Activated T-helper 1 cell treated with Interleukin-2 at 50 U/mL for 16 hours (primary cell): ENCODE measurements around the gene ITPR3.
"Not testable (repeated sequence)": the region's sequence is repeated elsewhere in the genome, so short reads cannot be mapped to it uniquely, and the experiment has no call there.

Source experiments
- DNase-seq: peaks from one replicate; pipeline ENCODE4 v3.0.0-alpha.2; 2020; ENCODE audit warnings: low read depth

ITPR3 gene

DNA sequence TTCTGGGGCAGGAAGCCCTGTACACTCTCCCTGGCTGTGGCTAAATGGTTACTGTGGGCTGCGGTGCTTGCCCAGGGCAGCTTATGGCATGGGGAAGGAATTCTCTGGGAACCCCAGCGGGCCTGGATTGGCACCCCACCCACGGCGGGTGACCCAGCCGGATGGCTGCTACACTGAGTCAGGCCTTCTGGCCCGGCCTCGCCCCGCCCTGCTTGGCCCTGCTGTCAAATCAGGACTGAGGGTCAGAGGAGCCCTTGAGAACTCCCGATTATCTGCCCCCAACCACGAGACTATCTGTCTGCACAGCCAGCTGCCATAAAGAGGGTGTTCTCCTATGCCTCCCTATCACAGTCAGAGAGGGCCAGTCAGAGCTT is 7.3 kb upstream of the ITPR3 start:
- no peak for DNase-seq

DNA sequence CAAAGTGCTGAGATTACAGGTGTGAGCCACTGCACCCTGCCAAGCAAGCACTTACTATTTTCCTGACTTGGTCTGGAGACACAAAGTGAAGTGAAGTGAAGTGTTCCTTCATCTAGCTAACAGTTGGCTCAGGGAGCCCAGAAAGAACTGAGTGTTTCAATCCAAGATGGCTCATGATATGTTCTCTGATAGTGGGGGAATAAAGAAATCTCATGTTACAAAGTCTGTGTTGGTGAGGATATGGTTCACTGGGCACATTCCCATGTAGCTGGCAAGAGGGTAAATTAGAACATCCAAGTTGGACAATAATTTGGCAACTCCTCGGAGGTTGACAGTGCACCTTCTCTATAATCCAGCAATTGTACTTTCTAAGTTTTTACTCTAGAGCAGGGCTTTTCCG is 5.0 kb upstream of the ITPR3 start:
- DNase-seq: no peak

DNA sequence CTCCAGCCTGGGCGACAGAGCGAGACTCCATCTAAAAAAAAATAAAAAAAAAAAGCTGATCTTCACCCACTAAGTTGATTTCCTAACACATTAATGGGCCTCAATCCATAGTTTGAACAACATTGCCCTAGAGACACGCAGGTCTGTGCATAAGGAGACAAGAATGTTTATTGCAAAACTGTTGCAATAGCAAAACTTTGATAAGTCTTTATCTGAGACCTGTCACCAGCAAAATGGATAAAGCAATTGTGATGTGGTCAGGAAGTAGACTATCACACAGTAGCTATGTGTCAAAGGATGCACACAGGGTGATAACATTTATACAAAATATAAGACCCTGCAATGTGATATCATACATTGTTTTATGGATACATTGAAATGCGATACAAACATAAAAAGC is 4.2 kb upstream of the ITPR3 start:
- no peak for DNase-seq

GRCh38 chr6:33619166-33619840 is 1.8 kb upstream of the ITPR3 start:
- no peak for DNase-seq

- peak; percentile 11 for DNase-seq
Measured at GRCh38 chr6:33620158-33620855, 815 bp upstream of the ITPR3 start.

DNA sequence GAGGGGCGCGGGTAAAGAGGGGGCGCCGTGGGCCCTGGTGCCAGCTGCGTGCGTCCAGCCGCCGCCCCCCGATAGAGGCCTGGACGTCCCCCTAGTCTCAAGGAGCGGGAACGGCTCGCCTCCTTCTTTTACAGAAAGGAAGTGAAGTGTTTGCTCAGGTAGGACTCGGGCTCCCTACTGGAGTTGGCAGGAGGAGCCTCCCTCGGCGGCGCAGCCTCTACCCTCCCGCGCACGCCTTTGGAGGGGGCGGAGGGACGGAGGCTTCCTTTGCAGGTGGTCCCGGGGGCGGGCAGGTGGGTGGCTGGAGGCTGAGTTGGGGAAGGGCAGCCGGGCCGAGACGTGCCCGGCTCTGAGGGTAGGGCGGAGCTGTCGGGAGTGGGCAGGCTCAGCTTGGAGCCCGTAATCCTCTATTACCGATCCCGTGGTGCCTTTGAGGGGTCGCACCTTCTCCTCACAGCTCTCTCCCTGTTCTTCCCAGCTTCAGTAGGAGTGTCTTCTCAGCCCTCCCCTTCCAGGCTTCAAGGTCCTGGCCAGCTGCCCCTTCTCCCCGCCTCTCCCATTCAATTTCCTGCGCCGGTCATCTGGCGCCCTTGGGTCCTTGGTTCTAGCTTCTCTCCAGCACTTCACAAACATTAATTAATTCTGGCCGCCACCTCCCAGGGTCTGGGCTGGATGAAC is 728 bp downstream of the ITPR3 start:
- peak; percentile 24 for DNase-seq

DNA sequence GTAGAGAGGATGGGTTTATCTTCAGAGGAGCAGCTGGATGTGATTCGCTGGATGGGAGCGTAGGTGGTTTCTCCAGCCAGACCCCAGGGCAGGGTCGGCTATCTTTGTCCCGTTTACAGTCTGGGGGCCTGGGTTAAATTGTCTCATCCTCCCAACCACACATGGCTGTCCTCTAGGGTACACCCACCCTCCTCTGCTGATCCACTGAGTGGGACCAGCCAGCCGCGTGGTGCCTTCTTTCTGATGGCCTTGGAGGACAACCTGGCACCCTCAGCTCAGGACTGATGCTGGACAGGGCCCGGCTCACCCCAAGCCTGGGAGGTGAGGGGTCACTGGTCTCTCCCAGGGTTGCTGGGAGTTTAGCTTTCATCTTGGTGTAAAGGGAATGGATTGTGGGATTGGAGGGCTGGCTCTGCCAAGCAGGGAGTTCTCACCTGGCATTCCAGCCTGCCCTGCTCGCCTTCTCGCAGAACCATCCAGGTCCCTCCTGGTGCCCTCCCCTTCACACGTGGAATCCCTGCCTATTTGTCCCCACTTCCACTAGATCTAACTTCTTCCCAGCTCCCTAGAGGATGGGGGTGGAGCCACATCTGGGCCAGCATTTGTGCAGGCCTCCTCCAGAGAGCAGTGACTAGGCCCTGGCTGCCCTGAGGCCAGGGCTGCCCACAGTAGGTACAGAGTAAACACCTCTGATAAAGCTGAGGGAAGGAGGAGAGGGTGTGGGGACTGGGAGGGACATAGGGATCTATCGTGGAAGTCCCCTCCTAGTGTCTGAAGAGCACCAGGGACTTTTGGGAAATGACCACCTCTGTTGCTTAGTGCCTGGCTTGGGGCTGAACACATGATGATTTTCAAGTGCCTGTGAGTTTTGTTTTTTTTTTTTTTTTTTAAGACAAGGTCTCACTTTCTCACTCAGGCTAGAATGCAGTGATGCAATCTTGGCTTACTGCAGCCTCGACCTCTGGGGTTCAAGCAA is 1.6 kb downstream of the ITPR3 start:
- DNase-seq: no peak

DNA sequence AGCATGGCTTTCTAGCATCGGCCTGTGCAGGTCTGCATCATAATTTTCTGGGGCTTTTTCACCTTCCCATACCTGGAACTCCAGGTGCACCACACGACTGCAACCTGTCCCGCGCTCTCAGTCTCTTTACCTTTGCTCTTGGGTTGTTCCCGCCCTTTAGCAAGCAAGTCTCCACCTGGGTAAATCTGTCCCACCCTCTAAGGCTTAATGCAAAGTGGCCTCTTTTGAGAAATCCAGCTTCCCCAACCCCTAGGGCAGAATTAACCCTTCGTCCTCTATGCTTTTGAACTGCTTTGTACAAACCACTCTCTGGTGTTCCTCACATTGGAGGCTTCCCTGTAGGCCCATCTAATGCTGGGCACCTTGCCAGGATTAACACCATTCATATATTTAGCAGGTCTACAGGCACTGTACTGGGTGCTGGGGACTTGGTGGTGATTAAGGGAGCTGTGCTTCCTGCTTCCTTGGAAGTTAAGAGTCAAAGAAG is 2.8 kb downstream of the ITPR3 start:
- no peak for DNase-seq

DNA sequence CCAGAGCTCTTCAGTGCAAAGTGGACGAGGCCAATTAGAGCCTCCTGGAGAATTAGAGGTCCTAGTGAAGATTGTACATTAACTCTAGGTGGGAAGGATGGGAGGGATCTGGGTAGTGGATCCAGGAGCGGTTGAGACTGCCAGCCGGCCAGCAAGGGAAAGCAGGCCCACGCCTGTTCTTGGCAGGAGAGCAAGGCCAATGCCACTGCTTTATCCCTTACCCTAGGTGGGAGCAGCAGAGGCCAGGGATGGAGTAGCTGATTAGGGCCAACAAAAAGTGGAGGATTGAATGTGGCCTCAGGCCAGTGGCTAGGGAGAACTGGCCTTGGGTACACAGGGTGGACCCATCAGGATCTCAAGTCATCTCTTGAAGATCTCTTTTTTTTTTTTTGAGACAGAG is 3.7 kb downstream of the ITPR3 start:
- DNase-seq: no peak

DNA sequence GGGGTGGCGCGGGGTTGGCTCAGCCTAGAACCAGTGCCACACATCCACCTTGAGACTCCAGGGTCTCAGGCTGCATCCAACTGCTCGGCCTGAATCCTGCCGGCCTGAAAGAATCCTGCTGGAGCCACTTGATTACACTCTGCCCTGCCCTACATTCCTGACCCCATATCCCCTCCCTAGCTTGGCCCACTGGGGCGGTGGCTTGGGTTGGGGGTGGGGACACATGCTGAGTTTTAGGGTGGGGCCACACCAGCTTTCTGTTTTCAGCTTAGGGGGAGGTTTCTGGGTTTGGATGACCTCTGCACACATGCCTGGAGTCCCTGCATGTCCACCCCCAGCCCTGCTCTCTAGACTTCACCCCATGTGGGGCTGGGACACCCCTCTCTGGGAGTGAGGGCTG is 6.8 kb downstream of the ITPR3 start:
- DNase-seq: no peak

DNA sequence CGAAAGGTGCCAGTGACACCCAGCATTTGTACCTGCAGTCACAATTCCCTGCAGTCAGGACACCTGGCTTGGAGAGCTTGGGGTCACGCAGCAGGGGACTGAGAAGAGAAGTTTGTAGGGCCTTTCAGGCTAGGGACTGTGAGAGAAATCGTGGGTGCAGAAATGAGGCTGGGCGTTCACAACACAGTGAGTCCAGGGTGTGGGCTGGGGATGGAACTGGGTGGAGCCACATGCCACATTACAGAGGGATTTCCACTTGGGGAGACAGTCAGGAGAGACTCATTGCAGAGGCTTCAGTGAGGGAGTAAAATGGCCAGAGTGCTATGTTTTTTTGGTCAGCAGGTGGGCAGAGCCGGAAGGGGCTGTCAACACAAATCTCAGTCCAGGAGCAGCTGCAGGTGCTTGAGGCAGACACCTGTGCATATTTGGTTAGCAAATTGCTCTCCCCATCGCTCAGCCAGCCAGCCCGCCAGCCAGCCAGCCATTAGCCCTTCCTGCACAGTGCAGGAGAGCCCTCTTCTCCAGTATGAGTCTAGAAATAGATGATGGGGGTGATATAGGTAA is 7.4 kb downstream of the ITPR3 start:
- DNase-seq: no peak

GRCh38 chr6:33630014-33630413 is 8.9 kb downstream of the ITPR3 start:
- no peak for DNase-seq

- DNase-seq: not testable (repeated sequence)
Measured at GRCh38 chr6:33631521-33631920, 10.4 kb downstream of the ITPR3 start.

DNA sequence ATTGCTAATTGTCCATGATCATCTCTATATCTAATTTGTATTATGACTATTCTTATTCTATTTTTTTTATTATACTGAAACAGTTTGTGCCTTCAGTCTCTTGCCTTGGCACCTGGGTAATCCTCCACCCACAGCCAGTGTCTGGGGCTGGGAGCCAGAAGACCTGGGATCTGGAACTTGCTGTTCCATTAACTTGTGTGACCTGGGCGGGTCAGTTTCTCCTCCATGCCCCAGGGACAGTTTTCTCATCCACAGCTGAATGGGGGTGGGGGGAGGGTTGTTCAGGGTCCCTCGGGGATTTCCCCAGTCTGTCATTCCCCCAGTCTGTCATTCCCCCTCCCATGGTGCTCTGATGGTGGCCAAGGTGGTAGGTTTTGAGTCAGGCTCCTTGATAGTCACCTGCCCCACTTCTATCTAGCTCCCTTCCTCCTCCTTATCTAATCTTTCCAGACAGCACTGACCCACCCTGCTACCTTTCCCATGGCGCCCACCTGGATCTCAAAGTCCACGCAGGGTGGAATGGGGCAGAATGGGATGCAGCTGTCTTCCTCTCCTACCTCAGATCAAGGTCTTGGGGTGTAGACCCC is 10.9 kb downstream of the ITPR3 start:
- DNase-seq: no peak

DNA sequence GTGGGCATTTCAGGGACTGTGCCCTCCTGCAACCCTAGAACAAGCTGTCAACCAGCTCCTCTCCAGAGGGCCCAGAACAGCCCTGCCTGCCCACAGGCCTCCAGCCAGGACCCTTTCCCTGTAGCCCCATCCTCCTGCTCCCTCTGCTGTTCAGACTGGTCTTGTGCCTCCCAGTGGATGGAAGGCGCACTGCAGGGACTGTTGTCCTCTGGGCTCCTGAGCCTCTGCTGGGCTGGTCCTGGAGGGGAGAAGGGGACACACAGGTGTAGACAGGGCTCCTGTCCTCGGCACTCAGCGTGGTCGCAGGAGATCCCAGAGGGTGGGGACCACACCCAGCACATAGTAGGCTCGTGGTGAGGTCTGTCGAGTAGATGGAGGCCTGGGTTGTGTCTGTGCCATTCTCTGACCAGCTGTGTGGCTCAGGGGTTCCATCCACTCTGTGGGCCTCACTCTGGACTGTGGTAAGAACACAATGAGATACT is 11.5 kb downstream of the ITPR3 start:
- DNase-seq: peak; percentile 22

GRCh38 chr6:33633084-33633461 is 12.0 kb downstream of the ITPR3 start:
- DNase-seq: no peak

DNA sequence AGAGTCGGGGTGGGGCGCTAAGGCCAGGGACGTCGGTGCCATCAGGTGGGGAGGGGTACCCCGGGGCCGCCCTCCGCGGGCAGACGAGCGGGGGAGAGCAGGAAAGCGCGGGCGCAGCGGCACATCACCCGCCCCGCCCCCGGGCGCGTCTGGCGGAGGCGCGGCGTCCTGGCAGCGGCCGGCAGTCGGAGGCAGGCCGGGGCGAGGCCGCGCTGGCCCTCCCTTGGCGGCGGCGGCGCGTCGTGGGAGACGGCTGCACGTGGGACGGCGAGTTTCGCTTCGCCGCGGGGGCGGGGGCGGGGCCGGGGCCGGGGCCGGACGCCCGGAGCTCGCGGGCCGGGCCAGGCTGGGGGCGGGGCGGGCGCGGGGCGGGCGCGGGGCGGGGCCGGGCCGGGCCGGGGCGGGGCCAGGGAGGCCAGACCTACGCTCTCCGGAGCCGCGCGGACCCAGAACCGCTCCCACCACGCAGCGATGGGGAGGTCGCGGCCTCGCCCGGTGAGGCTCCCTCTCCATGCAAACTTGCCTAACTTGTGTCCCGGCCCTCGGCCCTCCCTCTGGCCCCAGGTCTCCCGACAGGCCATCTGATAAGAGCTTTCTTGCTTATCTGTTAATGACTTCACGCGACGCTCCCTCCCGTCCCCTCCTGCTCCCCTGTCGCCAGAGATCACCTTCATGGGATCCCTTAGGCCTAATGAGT is 12.5 kb downstream of the ITPR3 start:
- peak; percentile 50 for DNase-seq

GRCh38 chr6:33634161-33634727 is 13.1 kb downstream of the ITPR3 start:
- no peak for DNase-seq

- DNase-seq: no peak
Measured at GRCh38 chr6:33634946-33635345, 13.8 kb downstream of the ITPR3 start.

DNA sequence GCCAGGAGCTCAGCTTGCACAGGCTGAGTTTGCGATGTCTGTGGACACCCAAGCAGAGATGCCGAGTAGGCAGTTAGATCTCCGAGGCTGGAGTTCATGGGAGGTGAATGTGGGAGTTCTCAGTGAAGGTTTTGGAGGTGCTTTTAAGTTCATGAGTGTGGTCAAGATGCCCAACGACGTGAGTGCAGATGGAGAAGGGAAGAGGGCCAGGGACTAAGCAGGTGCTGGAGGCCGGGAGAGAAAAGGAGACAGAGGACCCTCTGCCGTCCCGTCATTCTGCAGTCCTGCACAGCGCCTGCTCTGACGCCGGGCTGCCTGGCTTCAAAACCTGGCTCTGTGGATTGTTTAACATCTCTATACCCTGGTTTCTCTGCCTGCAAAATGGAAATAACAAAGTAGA is 15.5 kb downstream of the ITPR3 start:
- DNase-seq: no peak
